SK-N-SH (cell line): ENCODE data around the gene HLA-DOB. TPM values are rescaled to one million over a fixed set of nuclear protein-coding genes. Genes with fewer than 3 reads are reported as not detected.
A peak's percentile ranks its signal among the peaks of the same experiment; 100 is the strongest.
"Not testable (repeated sequence)": the region's sequence is repeated elsewhere in the genome, so short reads cannot be mapped to it uniquely, and the experiment has no call there.

Experiments used
- CTCF ChIA-PET: fragments of 300-600, 350-600 bp; formaldehyde crosslinking; extraction: SDS; loops from one replicate; lab custom pipeline; 2021; lab: Yijun Ruan, JAX
- POLR2A ChIA-PET: fragments of 350-600 bp; sonication (Branson Sonifier 250); formaldehyde crosslinking; extraction: SDS; loops from one replicate; lab custom pipeline; 2020; ENCODE audit warnings: antibody characterized with exemption, inconsistent platforms; lab: Yijun Ruan, JAX
- DNase-seq: peaks from one replicate; pipeline ENCODE4 v3.0.0; 2012
- H2AFZ ChIP-seq: fragments of 200-600 bp; sonication (generic); 2 replicates; pipeline ENCODE4 v1.8.1; 2016; ENCODE audit warnings: antibody characterized with exemption, mild to moderate bottlenecking, low read depth
- H3F3A ChIP-seq: fragments of 200-600 bp; sonication (generic); replicated peaks from 2 replicates; pipeline ENCODE3; 2016; ENCODE audit warnings: antibody characterized with exemption, mild to moderate bottlenecking; ENCODE audit not compliant: insufficient read depth
- H3K27ac ChIP-seq, 2 experiments: fragments of 200-500 bp in 1 of 2; fragments of 200-600 bp in 1 of 2; sonication (Bioruptor generic) in 1 of 2; sonication (generic), shearing (Covaris generic) in 1 of 2; 2 replicates each; pipeline versions ENCODE4 v1.5.1 to v1.6.1; 2014 to 2016; ENCODE audit warnings: low read depth in 2 of 2, inconsistent platforms in 1 of 2, low read length in 1 of 2, mild to moderate bottlenecking in 1 of 2, mixed read lengths in 1 of 2
- H3K27me3 ChIP-seq: fragments of 200-600 bp; sonication (generic), shearing (Covaris generic); 2 replicates; pipeline ENCODE4 v1.6.1; 2016; ENCODE audit warnings: mixed run types; ENCODE audit not compliant: insufficient read depth
- H3K36me3 ChIP-seq, 2 experiments: fragments of 200-500 bp in 1 of 2; fragments of 200-600 bp in 1 of 2; sonication (Bioruptor generic) in 1 of 2; sonication (generic) in 1 of 2; replicated peaks in 1 of 2; 2 replicates each; pipeline versions ENCODE3 to v1.5.1; 2014 to 2016; ENCODE audit warnings: low read length in 1 of 2, mild to moderate bottlenecking in 1 of 2; ENCODE audit not compliant: insufficient read depth in 2 of 2, control insufficient read depth in 1 of 2
- H3K4me1 ChIP-seq, 2 experiments: fragments of 200-500 bp in 1 of 2; fragments of 200-600 bp in 1 of 2; sonication (Bioruptor generic) in 1 of 2; sonication (generic), shearing (Covaris generic) in 1 of 2; 2 replicates each; pipeline versions ENCODE4 v1.5.1 to v1.6.1; 2014 to 2016; ENCODE audit warnings: low read depth in 1 of 2, low read length in 1 of 2, mixed run types in 1 of 2; ENCODE audit not compliant: insufficient read depth in 2 of 2, control insufficient read depth in 1 of 2
- H3K4me2 ChIP-seq: fragments of 200-600 bp; sonication (generic), shearing (Covaris generic); 2 replicates; pipeline ENCODE4 v1.6.1; 2017; ENCODE audit warnings: mixed run types
- H3K4me3 ChIP-seq, 2 experiments: fragments of 200-500 bp in 1 of 2; fragments of 200-600 bp in 1 of 2; sonication (Bioruptor generic) in 1 of 2; sonication (generic), shearing (Covaris generic) in 1 of 2; 2 replicates each; pipeline versions ENCODE4 v1.5.1 to v1.8.1; 2014 to 2016; ENCODE audit warnings: low read depth in 2 of 2, inconsistent platforms in 1 of 2, low read length in 1 of 2, mild to moderate bottlenecking in 1 of 2, mixed read lengths in 1 of 2, moderate library complexity in 1 of 2
- H3K79me2 ChIP-seq: fragments of 200-600 bp; sonication (generic); 2 replicates; pipeline ENCODE4 v1.8.1; 2017; ENCODE audit warnings: mild to moderate bottlenecking; ENCODE audit not compliant: insufficient read depth
- H3K9ac ChIP-seq: fragments of 200-600 bp; sonication (generic); 2 replicates; pipeline ENCODE4 v1.6.1; 2017; ENCODE audit warnings: mixed run types
- H3K9me2 ChIP-seq: fragments of 200-600 bp; sonication (generic); 2 replicates; pipeline ENCODE4 v1.6.1; 2017; ENCODE audit warnings: mixed run types
- H3K9me3 ChIP-seq: fragments of 200-600 bp; sonication (generic); 2 replicates; pipeline ENCODE4 v1.6.1; 2017; ENCODE audit warnings: mixed run types, mild to moderate bottlenecking, moderate library complexity
- H4K20me1 ChIP-seq: fragments of 200-600 bp; sonication (generic); 2 replicates; pipeline ENCODE4 v1.6.1; 2017; ENCODE audit warnings: mild to moderate bottlenecking, mixed run types; ENCODE audit not compliant: insufficient read depth
- CTCF ChIP-seq: fragments of 200-600 bp; sonication (generic); IDR thresholded peaks from 2 replicates; pipeline ENCODE4 v1.6.1; 2017; ENCODE audit warnings: antibody characterized with exemption, mild to moderate bottlenecking, moderate library complexity
- IRF3 ChIP-seq: fragments of 150-350 bp; IDR thresholded peaks from 2 replicates; pipeline ENCODE4 v1.6.1; 2016; ENCODE audit warnings: mild to moderate bottlenecking, low read depth, low read length
- PBX3 ChIP-seq: IDR thresholded peaks from 2 replicates; pipeline ENCODE4; 2012
- RAD21 ChIP-seq: IDR thresholded peaks from 2 replicates; pipeline ENCODE4 v1.6.1; 2012; ENCODE audit warnings: mild to moderate bottlenecking, low read length
- SMC3 ChIP-seq: IDR thresholded peaks from 2 replicates; pipeline ENCODE4 v1.6.1; 2012; ENCODE audit warnings: low read depth, low read length, improper control_type of control experiment
- TAF1 ChIP-seq: IDR thresholded peaks from 2 replicates; pipeline ENCODE4 v1.6.1; 2012; ENCODE audit warnings: low read depth, mild to moderate bottlenecking, low read length, moderate library complexity, borderline replicate concordance
- USF1 ChIP-seq: IDR thresholded peaks from 2 replicates; pipeline ENCODE4 v1.4.0; 2012; ENCODE audit warnings: low read depth, borderline replicate concordance
- ZBTB33 ChIP-seq: IDR thresholded peaks from 2 replicates; pipeline ENCODE4 v1.4.0; 2012; ENCODE audit warnings: low read depth, borderline replicate concordance
- WGBS: methylation state at CpG from one replicate; pipeline ENCODE4 v1.1.6; 2017; ENCODE audit warnings: low lambda C conversion rate; 5-methylcytosine and 5-hydroxymethylcytosine counted together
- polyA plus RNA-seq, 3 experiments: library from polyadenylated mRNA; depleted of rRNA; stranded (reverse); fragments of >200 nt; gene quantifications; 2 replicates each; pipeline ENCODE4 v1.2.3, GENCODE V29; 2012

The HLA-DOB gene
- polyA plus RNA-seq, 1 of the 3 experiments (the other 2 are of a cell fraction), result not detected

- Histone ChIP-seq H3K27ac (no peak overlapping the region), H3K27me3 (peaks cover 8% of the 10 kb centered on the region; the same call in 1 of the 2 replicates), H4K20me1 (no peaks in the 10 kb centered on the region), H3K9me3 (no peaks in the 10 kb centered on the region), H3K36me3 (no peaks in the 10 kb centered on the region), H2AFZ (no peak overlapping the region), H3K4me1 (no peaks in the 10 kb centered on the region), H3K4me3 (no peak overlapping the region), H3F3A (no peaks in the 10 kb centered on the region), H3K9me2 (no peaks in the 10 kb centered on the region), H3K9ac (no peak overlapping the region), H3K4me2 (no peak overlapping the region), H3K79me2 (no peaks in the 10 kb centered on the region)
- CTCF ChIA-PET, result interaction anchor here (0.5 to 3.8 kb wide), 22 partner anchors 9 to 1929 kb away, joined by 3 to 40 read pairs (median 3); partner anchors contain the start of gene TAP2
- peak; percentile 37 for DNase-seq
- POLR2A ChIA-PET, result no interaction called here
- WGBS, result 23% methylated on average over 5 of the region's 5 CpGs
- TF ChIP-seq RAD21 (peak; percentile 68), SMC3 (0 out of 2 replicates have a peak, but pooled peaks have one; percentile 23), CTCF (peak; percentile 67), TAF1 (no peak)
Measured at GRCh38 chr6:32785781-32786533, 30.8 kb downstream of the HLA-DOB start.

- DNase-seq, H3K27ac ChIP-seq, POLR2A ChIA-PET, H4K20me1 ChIP-seq, H3F3A ChIP-seq, H3K9me3 ChIP-seq, H3K4me2 ChIP-seq, H3K27me3 ChIP-seq, H3K79me2 ChIP-seq, H3K4me1 ChIP-seq, H3K36me3 ChIP-seq, H2AFZ ChIP-seq, H3K4me3 ChIP-seq, H3K9me2 ChIP-seq, H3K9ac ChIP-seq: not testable (repeated sequence)
- CTCF ChIA-PET, result interaction anchor here (0.8 kb wide), 1 partner anchor 85 kb away, joined by 3 read pairs; no protein-coding TSS in a partner anchor
Measured at GRCh38 chr6:32782923-32783322, 33.9 kb downstream of the HLA-DOB start.

GRCh38 chr6:32779036-32779435, 37.8 kb downstream of the HLA-DOB start:
- no peaks in the 10 kb centered on the region for H4K20me1 ChIP-seq
- H3K36me3 ChIP-seq, result no peaks in the 10 kb centered on the region
- POLR2A ChIA-PET, result no interaction called here
- H3K27ac ChIP-seq, result no peak overlapping the region
- H3K9ac ChIP-seq, result no peak overlapping the region
- no peak for DNase-seq
- no peak overlapping the region for H3K4me2 ChIP-seq
- CTCF ChIA-PET, result no interaction called here
- H2AFZ ChIP-seq, result no peak overlapping the region
- no peaks in the 10 kb centered on the region for H3K4me1 ChIP-seq
- H3F3A ChIP-seq, result no peaks in the 10 kb centered on the region
- peaks cover 5% of the 10 kb centered on the region; the same call in 1 of the 2 replicates for H3K27me3 ChIP-seq
- H3K4me3 ChIP-seq, result no peak overlapping the region
- no peaks in the 10 kb centered on the region for H3K9me3 ChIP-seq
- H3K9me2 ChIP-seq, result no peaks in the 10 kb centered on the region
- H3K79me2 ChIP-seq, result no peaks in the 10 kb centered on the region
- no peak for TF ChIP-seq IRF3
- no peak for TF ChIP-seq PBX3
- TF ChIP-seq USF1, result no peak
- TF ChIP-seq ZBTB33, result no peak
